HL-60 (cell line): ENCODE measurements around the gene EVX1.
A peak's percentile ranks its signal among the peaks of the same experiment; 100 is the strongest.

Source experiments
- DNase-seq, 2 experiments: peaks; one replicate each; pipeline ENCODE4 v3.0.0-alpha.2; 2010 to 2020; ENCODE audit warnings: low read depth in 1 of 2, low spot score in 1 of 2
- H3K27ac ChIP-seq: fragments of 250-450 bp; sonication (Bioruptor Pico); replicated peaks from 2 replicates; pipeline ENCODE4 v1.5.1; 2020; ENCODE audit warnings: mild to moderate bottlenecking, moderate library complexity
- H3K27me3 ChIP-seq: fragments of 250-450 bp; sonication (Bioruptor Pico); 2 replicates; pipeline ENCODE4 v1.5.1; 2021; ENCODE audit warnings: mild to moderate bottlenecking, moderate library complexity; ENCODE audit not compliant: insufficient read depth, poor library complexity, severe bottlenecking
- H3K4me3 ChIP-seq: replicated peaks from 2 replicates; pipeline ENCODE4 v1.5.1; 2011; ENCODE audit warnings: mild to moderate bottlenecking, control low read depth, low read length; ENCODE audit not compliant: insufficient read depth
- GABPA ChIP-seq: IDR thresholded peaks from 2 replicates; pipeline ENCODE4 v1.6.1; 2012; ENCODE audit warnings: low read depth
- POLR2AphosphoS5 ChIP-seq: IDR thresholded peaks from 2 replicates; pipeline ENCODE4 v1.6.1; 2012; ENCODE audit warnings: low read depth
- SPI1 ChIP-seq: IDR thresholded peaks from 2 replicates; pipeline ENCODE4 v1.6.1; 2012; ENCODE audit warnings: low read depth, mild to moderate bottlenecking, borderline replicate concordance
- TF ChIP-seq, protein P1 (sequence below): IDR thresholded peaks from one replicate; pipeline ENCODE4 v1.5.1; 2011; ENCODE audit warnings: low read length, control low read depth, inconsistent platforms; ENCODE audit not compliant: insufficient read depth
- TF ChIP-seq, protein P2 (sequence below): IDR thresholded peaks from 2 replicates; pipeline ENCODE4 v1.6.1; 2012; ENCODE audit warnings: low read depth; ENCODE audit not compliant: insufficient replicate concordance

Gene EVX1

DNA sequence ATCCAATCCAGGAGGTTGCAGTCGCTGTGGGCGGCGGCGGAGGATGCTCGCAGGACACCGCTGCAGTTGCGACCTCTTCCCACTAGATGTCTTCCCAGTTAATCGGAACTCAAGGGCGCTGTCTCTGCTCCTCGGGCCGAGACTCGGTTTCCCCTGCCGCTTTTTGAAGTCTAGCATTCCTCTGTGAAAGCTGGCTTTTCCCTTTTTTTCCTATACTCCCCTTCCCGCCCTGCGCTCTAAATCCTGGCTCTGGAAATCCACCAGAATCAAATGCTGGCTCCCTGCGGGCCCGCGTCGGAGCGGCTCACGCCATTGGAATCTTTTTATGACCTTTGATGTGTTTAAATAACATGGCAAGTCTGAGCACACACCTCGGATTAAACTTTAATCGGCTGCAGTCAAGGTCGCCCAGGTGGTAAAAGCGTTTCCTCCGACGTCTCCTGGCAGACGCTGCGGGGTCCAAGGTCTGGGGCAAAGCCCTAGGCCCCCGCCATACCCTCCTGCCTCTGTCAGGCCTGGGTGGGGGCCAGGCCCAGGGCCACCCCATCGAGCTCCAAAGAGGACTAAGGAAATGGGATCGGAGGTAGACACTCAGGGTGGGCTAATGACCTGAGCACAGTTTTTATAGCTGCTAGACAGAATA is 32.0 kb upstream of the EVX1 start:
- Histone ChIP-seq H3K4me3 (no peak overlapping the region), H3K27ac (no peak overlapping the region), H3K27me3 (peaks cover 61% of the 10 kb centered on the region)
- TF ChIP-seq SPI1 (no peak), POLR2AphosphoS5 (no peak), GABPA (no peak)
- TF ChIP-seq, protein P1, sequence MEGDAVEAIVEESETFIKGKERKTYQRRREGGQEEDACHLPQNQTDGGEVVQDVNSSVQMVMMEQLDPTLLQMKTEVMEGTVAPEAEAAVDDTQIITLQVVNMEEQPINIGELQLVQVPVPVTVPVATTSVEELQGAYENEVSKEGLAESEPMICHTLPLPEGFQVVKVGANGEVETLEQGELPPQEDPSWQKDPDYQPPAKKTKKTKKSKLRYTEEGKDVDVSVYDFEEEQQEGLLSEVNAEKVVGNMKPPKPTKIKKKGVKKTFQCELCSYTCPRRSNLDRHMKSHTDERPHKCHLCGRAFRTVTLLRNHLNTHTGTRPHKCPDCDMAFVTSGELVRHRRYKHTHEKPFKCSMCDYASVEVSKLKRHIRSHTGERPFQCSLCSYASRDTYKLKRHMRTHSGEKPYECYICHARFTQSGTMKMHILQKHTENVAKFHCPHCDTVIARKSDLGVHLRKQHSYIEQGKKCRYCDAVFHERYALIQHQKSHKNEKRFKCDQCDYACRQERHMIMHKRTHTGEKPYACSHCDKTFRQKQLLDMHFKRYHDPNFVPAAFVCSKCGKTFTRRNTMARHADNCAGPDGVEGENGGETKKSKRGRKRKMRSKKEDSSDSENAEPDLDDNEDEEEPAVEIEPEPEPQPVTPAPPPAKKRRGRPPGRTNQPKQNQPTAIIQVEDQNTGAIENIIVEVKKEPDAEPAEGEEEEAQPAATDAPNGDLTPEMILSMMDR = peak; percentile 64
- TF ChIP-seq, protein P2, sequence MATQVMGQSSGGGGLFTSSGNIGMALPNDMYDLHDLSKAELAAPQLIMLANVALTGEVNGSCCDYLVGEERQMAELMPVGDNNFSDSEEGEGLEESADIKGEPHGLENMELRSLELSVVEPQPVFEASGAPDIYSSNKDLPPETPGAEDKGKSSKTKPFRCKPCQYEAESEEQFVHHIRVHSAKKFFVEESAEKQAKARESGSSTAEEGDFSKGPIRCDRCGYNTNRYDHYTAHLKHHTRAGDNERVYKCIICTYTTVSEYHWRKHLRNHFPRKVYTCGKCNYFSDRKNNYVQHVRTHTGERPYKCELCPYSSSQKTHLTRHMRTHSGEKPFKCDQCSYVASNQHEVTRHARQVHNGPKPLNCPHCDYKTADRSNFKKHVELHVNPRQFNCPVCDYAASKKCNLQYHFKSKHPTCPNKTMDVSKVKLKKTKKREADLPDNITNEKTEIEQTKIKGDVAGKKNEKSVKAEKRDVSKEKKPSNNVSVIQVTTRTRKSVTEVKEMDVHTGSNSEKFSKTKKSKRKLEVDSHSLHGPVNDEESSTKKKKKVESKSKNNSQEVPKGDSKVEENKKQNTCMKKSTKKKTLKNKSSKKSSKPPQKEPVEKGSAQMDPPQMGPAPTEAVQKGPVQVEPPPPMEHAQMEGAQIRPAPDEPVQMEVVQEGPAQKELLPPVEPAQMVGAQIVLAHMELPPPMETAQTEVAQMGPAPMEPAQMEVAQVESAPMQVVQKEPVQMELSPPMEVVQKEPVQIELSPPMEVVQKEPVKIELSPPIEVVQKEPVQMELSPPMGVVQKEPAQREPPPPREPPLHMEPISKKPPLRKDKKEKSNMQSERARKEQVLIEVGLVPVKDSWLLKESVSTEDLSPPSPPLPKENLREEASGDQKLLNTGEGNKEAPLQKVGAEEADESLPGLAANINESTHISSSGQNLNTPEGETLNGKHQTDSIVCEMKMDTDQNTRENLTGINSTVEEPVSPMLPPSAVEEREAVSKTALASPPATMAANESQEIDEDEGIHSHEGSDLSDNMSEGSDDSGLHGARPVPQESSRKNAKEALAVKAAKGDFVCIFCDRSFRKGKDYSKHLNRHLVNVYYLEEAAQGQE = no peak
- DNase-seq = peak in 1 of 2 experiments; percentile 30

DNA sequence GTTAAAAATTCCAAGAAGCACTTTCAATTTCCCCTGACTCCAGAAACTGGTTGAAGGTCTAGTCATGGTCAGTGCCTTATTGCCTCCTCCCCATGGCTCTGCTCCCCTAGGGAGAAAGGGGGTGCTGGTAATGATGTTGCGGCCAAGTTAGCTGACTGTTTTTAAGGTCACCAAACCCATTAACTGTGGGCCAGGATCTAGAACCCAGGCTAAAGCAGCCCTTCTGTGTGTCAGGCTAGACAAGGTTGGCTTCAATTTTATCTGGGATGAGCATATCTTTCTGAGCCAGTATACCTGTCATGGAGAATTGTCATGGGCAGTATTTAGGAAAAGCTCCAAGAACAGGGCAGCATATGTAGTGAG is 31.5 kb upstream of the EVX1 start:
- DNase-seq = no peak
- Histone ChIP-seq H3K4me3 (no peak overlapping the region), H3K27me3 (peaks cover 56% of the 10 kb centered on the region), H3K27ac (no peak overlapping the region)
- TF ChIP-seq GABPA (no peak), SPI1 (no peak), POLR2AphosphoS5 (no peak)
- TF ChIP-seq, protein P1 = no peak
- TF ChIP-seq, protein P2 = no peak

DNA sequence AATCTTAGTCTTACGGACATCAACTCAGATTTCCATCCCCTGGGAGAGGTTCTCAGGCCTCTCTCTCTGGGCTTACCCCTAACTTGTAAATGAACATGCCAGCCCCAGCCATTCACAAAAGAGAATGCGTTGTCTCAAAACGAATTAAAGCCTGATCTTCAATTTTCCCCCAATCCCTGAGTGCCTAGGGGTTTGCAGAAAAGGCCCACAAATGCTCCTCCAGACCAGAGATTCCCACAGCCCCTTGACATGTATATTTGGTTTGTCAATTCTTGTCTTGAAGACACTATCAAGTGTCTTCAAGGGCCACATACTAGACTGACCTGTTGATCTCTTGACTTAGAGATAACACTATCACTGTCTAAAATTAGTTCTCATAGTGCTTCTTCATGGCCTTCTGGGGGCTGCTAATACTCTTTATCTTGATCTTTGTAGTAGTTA is 30.8 kb upstream of the EVX1 start:
- peaks cover 49% of the 10 kb centered on the region for H3K27me3 ChIP-seq
- no peak overlapping the region for H3K4me3 ChIP-seq
- no peak overlapping the region for H3K27ac ChIP-seq
- no peak for DNase-seq
- TF ChIP-seq, protein P1 = no peak
- TF ChIP-seq, protein P2 = no peak
- TF ChIP-seq GABPA (no peak), SPI1 (no peak), POLR2AphosphoS5 (no peak)
